ENCODE data around the gene VPREB3.

DNA sequence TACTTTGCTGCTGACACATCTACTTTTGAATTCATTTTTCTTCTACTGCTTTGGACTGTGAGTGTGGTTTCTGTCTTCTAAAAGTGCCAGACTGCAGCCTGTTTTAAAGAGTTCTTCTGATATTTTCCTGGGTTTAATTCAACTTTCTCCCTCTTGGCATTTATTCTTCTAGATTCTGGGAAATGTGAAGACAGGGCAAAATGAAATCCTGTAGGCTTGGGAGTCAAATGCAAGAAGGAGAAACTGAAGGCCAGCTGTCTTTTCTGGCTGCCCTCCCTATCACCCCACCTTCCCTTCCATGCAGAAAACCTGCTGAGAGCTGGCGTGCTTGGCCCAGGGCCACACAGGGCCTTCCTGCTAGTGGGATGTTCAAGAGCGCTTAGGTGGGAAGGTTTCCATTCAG lies 10.9 kb downstream of the VPREB3 start:
- TF ChIP-seq RFX5 (IDR thresholded peaks at IDR 0.05) (no peak), POLR2A (IDR thresholded peaks at IDR 0.05; ENCODE audit: low read length) (no peak), NPAS2 (CRISPR knock-in tag; IDR thresholded peaks at IDR 0.05; ENCODE audit: borderline replicate concordance) (no peak)
